NCI-H2029 (cell line): ENCODE results near the gene SSX3.
"Not testable (repeated sequence)": the region's sequence is repeated elsewhere in the genome, so short reads cannot be mapped to it uniquely, and the experiment has no call there.

Experiments used
- DNase-seq: peaks from one replicate; lab custom pipeline; 2025; lab: John Stamatoyannopoulos, UW

Gene SSX3, protein sequence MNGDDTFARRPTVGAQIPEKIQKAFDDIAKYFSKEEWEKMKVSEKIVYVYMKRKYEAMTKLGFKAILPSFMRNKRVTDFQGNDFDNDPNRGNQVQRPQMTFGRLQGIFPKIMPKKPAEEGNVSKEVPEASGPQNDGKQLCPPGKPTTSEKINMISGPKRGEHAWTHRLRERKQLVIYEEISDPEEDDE

DNA sequence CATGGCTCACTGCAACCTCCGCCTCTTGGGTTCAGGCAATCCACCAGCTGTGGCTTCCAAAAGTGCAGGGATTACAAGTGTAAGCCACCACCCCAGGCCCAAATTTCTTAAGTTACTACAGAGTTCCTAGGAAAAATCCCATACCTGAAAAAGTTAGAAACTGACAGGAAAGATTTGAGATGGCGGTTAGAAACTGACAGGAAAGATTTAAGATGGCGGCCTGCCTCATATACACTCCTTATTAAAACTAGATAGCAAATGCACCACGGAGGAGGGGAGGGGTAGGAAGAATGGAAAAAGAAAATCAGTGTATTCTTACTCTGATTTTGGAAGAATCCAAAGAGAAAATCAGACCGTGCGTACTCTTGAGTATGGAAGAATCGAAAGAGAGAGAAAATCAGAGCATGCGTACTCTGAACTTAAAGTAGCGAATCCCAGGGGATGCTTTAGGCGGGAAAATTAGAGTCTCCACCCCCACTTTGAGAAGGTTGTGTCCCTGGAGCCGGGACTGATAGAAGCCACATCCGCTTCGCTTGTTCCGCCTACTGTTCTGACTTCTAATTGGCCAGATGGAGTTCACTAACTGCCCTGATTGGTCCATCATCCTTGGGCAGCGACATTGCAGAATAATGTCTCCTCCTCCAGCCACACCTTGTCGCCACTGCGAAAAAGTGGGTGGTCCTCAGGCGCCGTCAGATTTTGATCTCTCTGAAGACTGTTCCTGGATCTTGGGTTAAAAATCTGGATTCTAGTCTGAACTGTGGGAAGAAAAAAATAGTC is at the start of gene SSX3:
Gene SSX3 (minus strand): TSS at position 389 of the 780 bp plus-strand sequence. CDS start 1,454 bp downstream, outside the sequence.
- DNase-seq: not testable (repeated sequence)

DNA sequence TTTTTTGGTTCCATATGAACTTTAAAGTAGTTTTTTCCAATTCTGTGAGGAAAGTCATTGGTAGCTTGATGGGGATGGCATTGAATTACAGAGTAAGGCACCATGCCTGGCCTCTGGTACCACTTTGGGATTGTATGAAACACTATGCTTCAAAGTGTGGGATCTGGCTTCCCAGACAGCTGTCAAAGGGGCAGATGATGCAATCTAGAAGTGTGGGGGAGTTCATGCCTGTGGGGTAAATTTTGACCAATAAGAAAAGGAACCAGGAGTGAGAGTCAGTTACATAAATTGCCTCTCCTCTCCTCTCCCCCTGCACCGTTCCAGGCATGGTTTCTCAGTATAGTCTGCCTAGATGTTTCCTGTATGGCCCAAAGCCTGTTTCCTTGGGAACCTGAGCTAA is 41.3 kb upstream of the SSX3 start:
- not testable (repeated sequence) for DNase-seq

DNA sequence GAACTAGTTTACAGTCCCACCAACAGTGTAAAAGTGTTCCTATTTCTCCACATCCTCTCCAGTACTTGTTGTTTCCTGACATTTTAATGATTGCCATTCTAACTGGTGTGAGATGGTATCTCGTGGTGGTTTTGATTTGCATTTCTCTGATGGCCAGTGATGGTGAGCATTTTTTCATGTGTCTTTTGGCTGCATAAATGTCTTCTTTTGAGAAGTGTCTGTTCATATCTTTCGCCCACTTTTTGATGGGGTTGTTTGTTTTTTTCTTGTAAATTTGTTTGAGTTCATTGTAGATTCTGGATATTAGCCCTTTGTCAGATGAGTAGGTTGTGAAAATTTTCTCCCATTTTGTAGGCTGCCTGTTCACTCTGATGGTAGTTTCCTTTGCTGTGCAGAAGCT is 40.4 kb upstream of the SSX3 start:
- not testable (repeated sequence) for DNase-seq

DNA sequence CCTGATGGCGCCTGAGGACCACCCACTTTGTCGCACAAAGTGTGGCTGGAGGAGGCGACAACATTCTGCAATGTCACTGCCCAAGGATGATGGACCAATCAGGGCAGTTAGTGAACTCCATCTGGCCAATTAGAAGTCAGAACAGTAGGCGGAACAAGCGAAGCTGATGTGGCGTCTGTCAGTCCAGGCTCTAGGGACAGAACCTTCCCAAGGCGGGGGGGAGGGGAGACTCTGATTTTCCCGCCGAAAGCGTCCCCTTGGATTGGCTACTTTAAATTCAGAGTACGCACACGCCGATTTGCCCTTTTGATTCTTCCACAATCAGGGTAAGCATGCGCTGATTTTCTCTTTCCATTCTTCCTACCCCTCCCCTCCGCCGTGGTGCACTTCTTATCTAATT is 26.7 kb upstream of the SSX3 start, which contains the start of gene SSX4:
Gene SSX4 (plus strand): TSS at position 301 of the 400 bp plus-strand sequence. CDS start 515 bp downstream, outside the sequence.
- DNase-seq: not testable (repeated sequence)

DNA sequence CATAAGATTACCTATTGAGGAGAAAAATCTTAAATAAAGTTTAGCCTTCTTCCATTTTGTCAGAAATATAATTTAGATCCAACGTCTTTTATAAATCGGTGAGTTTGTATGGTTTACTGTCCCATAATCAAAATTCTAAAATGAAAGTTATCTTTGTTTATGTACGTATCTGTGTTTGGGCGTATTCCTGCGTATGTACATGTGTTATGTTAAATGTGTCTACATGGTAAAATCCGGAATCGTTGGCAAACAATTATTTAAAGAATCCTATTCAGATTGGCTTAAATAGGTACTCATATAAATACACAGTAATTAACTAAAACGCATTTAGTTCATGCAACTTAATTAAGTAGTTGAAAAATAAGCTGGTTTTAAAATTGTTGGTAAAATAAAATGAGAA is 13.9 kb upstream of the SSX3 start:
- not testable (repeated sequence) for DNase-seq

DNA sequence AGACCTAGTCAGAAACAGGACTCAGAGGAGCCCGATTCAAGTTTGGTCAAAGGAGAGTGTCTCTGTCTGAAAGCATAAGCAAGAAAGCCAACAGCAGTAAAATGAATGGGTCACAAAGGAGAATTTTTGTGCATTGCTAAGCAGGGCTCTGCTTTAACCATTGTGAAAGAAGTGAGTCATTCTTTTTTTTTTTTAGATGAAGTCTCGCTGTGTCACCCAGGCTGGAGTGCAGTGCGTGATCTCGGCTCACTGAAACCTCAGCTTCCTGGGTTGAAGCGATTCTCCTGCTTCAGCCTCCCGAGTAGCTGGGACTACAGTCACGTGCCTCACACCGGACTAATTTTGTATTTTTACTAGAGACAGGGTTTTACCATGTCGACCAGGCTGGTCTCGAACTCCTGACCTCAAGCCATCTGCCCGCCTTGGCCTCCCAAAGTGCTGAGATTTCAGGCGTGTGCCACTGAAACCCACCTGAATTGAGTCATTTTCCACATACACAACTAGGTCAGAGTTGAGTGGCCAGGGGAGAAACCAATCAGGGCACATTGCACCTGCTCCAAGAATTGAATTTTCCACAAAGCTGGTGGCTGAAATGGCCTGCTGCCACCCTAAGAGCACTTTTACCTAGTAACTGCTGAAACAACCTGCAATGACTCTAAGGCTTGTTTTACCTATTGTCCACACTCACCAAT is 11.4 kb upstream of the SSX3 start:
- not testable (repeated sequence) for DNase-seq

DNA sequence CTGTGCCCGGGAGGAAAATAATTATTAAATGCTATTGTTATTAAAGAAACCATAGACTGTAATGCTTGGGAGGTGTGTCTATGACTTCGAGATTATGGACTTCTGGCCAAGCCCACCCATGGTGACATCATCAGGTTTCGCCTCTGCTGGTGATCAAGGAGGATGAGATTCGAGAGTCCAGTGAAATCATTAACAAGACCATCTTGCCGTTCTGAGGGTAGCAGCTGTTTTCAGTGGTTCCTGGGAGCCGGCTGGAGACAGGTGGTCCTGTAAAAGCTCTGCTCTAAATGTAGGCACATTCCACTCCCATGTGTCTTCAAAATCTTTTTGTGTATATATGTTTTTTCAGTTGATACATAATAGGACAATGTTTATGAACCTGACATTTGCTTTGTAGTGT is 2.8 kb upstream of the SSX3 start:
- not testable (repeated sequence) for DNase-seq

DNA sequence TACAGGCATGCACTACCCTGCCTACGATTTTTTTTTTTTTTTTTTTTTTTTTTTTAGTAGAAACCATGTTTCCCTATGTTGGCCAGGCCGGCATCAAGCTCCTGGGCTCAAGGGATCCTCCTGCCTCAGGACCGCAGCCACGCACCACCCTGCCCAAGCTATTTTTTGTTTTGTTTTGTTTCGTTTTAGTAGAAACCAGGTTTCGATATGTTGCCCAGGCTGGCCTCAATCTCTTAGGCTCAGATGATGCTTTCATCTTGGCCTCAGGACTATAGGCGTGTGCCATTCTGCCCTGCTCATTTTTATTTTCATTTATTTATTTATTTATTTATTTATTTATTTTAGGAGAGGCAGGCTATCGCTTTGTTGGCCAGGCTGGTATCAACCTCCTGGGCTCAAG is 1.2 kb upstream of the SSX3 start:
- no peak for DNase-seq

DNA sequence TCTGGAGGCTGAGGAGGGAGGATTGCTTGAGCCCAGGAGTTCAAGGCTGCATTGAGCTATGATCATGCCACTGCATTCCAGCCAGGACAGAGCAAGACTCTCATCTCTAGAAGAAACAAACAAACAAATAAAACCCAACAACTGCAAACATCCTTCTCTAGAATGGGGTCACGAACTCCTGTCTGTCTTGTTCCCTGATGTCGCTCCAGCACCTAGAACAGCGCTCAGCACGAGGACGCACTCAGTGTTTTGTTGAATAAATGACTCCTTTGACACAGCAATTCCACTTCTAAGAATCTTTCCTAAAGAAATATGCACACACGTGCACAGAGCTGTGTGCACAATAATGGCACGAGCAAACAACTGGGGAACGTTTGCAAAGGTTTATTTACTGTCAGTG is 10.4 kb downstream of the SSX3 start:
- not testable (repeated sequence) for DNase-seq

DNA sequence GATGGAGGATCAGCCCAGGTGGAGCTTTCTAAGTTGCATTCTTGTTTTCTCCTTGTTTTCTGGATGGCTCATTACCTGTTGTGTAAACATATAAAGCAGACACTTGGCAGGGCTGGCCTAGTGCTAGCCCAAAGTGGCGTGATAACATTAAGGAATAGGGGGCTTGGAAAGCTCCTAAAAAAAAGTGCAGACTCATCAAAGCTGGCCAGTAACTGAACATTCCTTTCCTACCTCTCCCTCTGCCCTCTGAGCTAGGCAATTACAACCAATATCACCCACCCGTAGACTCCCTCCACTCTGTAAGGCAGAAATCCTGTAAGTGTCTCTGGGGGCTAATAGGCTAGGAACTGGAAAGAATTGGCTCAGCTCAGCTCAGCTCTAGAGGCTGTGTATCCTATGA is 42.5 kb downstream of the SSX3 start:
- DNase-seq: not testable (repeated sequence)

DNA sequence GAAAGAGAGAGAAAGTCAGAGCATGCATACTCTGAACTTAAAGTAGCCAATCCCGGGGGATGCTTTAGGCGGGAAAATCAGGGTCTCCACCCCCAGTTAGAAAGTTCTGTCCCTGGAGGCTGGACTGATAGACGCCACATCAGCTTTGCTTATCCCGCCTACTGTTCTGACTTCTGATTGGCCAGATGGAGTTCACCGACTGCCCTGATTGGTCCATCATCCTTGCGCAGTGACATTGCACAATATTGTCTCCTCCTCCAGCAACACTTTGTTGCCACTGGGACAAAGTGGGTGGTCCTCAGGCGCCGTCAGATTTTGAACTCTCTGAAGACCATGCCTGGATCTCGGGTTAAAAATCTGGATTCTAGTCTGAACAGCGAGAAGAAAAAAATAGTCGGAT is 50.3 kb downstream of the SSX3 start:
- no peak for DNase-seq
